ENCODE measurements around the gene ABCE1.
"Not testable (repeated sequence)": the region's sequence is repeated elsewhere in the genome, so short reads cannot be mapped to it uniquely, and the experiment has no call there.

The ABCE1 gene

DNA sequence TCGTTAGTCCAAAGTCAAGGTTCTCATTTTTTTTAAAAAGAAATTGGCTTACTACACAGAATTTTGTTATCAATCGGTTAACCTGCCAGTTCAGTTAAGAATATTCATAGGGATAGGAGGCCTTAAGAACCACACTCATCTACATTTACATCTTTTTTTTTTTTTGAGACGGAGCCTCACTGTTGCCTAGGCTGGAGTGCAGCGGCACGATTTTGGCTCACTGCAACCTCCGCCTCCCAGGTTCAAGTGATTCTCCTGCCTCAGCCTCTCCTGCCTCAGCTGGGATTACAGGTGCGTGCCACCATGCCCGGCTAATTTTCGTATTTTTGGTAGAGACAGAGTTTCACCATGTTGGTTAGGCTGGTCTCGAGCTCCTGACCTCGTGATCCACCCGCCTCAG is 33.7 kb downstream of the ABCE1 start:
- no peak overlapping the region for H3K27ac ChIP-seq
- TF ChIP-seq, protein P1, sequence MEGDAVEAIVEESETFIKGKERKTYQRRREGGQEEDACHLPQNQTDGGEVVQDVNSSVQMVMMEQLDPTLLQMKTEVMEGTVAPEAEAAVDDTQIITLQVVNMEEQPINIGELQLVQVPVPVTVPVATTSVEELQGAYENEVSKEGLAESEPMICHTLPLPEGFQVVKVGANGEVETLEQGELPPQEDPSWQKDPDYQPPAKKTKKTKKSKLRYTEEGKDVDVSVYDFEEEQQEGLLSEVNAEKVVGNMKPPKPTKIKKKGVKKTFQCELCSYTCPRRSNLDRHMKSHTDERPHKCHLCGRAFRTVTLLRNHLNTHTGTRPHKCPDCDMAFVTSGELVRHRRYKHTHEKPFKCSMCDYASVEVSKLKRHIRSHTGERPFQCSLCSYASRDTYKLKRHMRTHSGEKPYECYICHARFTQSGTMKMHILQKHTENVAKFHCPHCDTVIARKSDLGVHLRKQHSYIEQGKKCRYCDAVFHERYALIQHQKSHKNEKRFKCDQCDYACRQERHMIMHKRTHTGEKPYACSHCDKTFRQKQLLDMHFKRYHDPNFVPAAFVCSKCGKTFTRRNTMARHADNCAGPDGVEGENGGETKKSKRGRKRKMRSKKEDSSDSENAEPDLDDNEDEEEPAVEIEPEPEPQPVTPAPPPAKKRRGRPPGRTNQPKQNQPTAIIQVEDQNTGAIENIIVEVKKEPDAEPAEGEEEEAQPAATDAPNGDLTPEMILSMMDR (IDR thresholded peaks at IDR 0.05; ENCODE audit: low read depth, low read length, missing control alignments) = no peak
- no peak overlapping the region for H3K4me3 ChIP-seq (ENCODE audit: low read depth, low read length)
- peaks cover 13% of the 10 kb centered on the region for H3K36me3 ChIP-seq (replicated peaks)
- no peak for DNase-seq
- no peaks in the 10 kb centered on the region for H3K27me3 ChIP-seq (replicated peaks)
- in situ Hi-C loops (cut with HindIII; ENCODE audit: low pct_ligation_motif_present, low sequenced_read_pairs) = no loop called here

DNA sequence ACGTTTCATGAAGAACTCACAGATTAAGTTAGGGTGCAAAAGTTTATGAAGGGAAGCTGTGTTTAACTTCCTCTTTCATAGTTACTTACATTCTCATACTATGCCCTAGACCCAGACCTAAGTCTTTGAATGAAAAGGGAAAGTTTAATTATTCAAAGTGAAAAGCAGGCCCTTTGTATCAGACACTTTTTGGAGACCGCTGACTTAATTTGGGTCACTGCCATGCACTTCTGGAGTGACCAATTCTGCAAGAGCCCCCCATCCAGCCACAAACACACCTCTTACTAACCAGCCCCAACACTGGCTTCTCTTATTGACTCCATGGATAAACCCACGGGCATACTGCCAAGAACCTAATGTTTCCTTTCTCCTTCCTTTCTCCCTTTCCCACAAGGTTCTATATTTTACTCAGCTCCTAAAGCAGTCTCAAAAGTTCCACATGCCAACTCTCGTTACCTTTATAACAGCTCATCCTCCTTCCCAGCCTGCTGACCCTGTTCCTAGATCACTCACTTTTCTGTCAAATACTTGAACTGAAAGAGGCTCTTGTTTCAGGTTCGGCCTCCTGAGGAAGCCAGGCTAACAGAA is 34.5 kb downstream of the ABCE1 start:
- Histone ChIP-seq H3K4me3 (ENCODE audit: low read depth, low read length) (no peak overlapping the region), H3K27ac (no peak overlapping the region), H3K36me3 (replicated peaks) (peaks cover 15% of the 10 kb centered on the region), H3K27me3 (replicated peaks) (no peaks in the 10 kb centered on the region)
- peak; percentile 11 for DNase-seq
- TF ChIP-seq, protein P1 (IDR thresholded peaks at IDR 0.05; ENCODE audit: low read depth, low read length, missing control alignments) = no peak
- in situ Hi-C loops (cut with HindIII; ENCODE audit: low pct_ligation_motif_present, low sequenced_read_pairs) = no loop called here

DNA sequence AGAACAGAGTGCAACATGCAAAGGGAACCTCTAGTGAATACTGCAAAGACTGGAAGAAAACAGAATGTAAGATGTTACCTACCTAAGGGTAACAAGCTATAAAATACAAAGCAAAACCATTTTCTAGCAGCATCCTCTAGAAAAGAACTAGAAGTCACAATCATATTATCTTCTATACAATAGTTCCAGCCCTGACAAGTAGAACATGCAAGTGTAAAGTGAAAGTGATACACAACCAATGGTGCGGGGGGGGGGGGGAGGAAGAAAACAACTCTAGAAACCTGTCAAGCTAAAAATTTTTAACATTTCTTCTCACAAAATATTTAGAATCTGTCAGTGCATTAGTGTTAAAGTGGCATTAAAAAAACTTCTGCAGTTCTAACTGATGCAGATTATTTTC is 38.1 kb downstream of the ABCE1 start:
- DNase-seq; H3K27me3 ChIP-seq (replicated peaks); H3K4me3 ChIP-seq (ENCODE audit: low read depth, low read length); H3K27ac ChIP-seq; in situ Hi-C loops (cut with HindIII; ENCODE audit: low pct_ligation_motif_present, low sequenced_read_pairs): not testable (repeated sequence)
- H3K36me3 ChIP-seq (replicated peaks) = peaks cover 30% of the 10 kb centered on the region

DNA sequence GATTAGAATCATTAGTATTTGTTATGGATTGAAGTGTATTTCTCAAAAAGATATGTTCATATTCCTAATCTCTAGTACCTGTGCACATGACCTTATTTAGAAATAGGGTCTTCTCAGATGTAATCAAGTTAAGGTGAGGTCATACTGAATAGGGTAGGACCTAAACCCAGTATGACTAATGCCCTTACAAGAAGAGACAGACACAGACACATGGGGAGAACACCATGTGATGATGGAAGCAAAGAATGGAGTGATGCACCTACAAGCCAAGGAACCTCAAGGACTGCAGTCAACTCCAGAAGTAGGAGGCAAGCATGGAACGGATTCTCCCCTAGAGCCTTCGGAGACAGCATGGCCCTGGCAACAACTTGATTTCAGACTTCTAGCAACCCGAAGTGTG is 50.9 kb downstream of the ABCE1 start:
- Histone ChIP-seq H3K27ac (no peak overlapping the region), H3K4me3 (ENCODE audit: low read depth, low read length) (no peak overlapping the region), H3K27me3 (replicated peaks) (no peaks in the 10 kb centered on the region), H3K36me3 (replicated peaks) (peaks cover 48% of the 10 kb centered on the region)
- DNase-seq = no peak
- TF ChIP-seq, protein P1 (IDR thresholded peaks at IDR 0.05; ENCODE audit: low read depth, low read length, missing control alignments) = no peak
- in situ Hi-C loops (cut with HindIII; ENCODE audit: low pct_ligation_motif_present, low sequenced_read_pairs) = no loop called here

DNA sequence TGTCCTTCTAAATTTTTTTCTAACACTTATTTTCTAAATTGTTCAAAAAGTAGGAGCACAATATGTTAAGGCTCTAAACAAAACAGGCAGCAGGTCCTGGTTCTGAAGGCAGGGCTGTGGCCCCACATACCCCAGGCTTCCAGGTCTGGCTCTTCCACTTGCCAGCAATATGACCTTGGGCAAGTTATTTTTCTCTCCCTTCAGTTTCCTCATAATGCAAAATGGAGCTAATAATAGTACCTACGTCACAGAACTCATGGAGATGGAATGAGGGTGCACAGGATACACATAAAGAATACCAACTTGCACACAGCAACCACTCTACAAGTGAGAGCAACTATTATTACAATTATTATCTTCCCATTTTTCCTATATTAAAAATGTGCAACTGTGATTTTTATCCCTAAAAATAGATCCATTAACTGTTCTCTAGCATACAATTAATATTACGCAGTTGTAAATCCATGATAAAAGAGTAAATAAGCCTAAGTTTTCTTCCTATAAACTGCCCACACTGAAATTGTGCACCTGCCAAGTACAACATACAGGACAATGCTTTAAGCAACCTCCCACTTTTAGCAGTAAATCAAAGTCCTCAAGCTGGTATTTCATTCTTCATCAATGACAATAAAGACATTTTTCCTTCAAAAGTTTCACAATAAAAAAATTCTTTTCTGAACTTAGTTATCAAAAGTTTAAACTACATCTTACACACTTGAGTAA is 55.2 kb downstream of the ABCE1 start:
- no peaks in the 10 kb centered on the region for H3K27me3 ChIP-seq (replicated peaks)
- H3K4me3 ChIP-seq (ENCODE audit: low read depth, low read length) = no peak overlapping the region
- peak; percentile 25 for DNase-seq
- TF ChIP-seq, protein P1 (IDR thresholded peaks at IDR 0.05; ENCODE audit: low read depth, low read length, missing control alignments) = no peak
- peak overlapping the region; percentile 31 for H3K27ac ChIP-seq
- peaks cover 28% of the 10 kb centered on the region for H3K36me3 ChIP-seq (replicated peaks)
- in situ Hi-C loops (cut with HindIII; ENCODE audit: low pct_ligation_motif_present, low sequenced_read_pairs) = no loop called here

DNA sequence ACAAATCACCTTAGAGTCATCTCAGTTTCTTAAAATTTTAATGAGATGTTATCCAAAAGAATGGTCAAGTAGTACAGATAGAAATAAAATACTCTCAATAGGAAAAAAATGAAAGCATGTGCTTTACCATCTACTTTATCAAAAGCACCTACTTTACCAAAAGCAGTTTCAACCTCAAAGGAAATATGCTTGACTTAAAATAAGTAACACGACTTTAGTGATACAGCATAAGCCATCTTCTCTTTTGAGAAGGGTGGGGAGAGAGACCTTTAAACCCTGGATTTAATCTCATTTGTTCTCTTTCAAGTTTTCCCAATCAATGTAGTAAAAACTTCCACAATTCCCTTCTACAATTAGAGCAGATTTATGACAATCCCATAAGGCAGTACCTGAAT is 55.8 kb downstream of the ABCE1 start:
- H3K4me3 ChIP-seq (ENCODE audit: low read depth, low read length) = no peak overlapping the region
- no peak overlapping the region for H3K27ac ChIP-seq
- in situ Hi-C loops (cut with HindIII; ENCODE audit: low pct_ligation_motif_present, low sequenced_read_pairs) = no loop called here
- DNase-seq = no peak
- TF ChIP-seq, protein P1 (IDR thresholded peaks at IDR 0.05; ENCODE audit: low read depth, low read length, missing control alignments) = no peak
- H3K27me3 ChIP-seq (replicated peaks) = no peaks in the 10 kb centered on the region
- peaks cover 27% of the 10 kb centered on the region for H3K36me3 ChIP-seq (replicated peaks)
